Ascending aorta (tissue), 2 donors: ENCODE data around the gene CREB5. TPM values are rescaled to one million over a fixed set of nuclear protein-coding genes. Genes with fewer than 3 reads are reported as not detected.

Source experiments
- DNase-seq, 2 donors: peaks; one replicate each; pipeline ENCODE4 v3.0.0-alpha.2; 2019; ENCODE audit warnings: low spot score in 2 of 2
- H3K27ac ChIP-seq, 2 donors: fragments of 200-600 bp; sonication (generic); one replicate each; pipeline ENCODE4 v1.5.1; 2016 to 2017; ENCODE audit warnings: mild to moderate bottlenecking in 1 of 2
- H3K27me3 ChIP-seq: fragments of 200-600 bp; sonication (generic); one replicate; pipeline ENCODE4 v1.5.1; 2017
- H3K36me3 ChIP-seq, 2 donors: fragments of 200-600 bp; sonication (generic); one replicate each; pipeline ENCODE4 v1.5.1; 2016
- H3K4me1 ChIP-seq, 2 donors: fragments of 200-600 bp; sonication (generic); one replicate each; pipeline ENCODE4 v1.5.1; 2016 to 2017; ENCODE audit warnings: mild to moderate bottlenecking in 1 of 2
- H3K4me3 ChIP-seq, 2 donors: fragments of 200-600 bp; sonication (generic); one replicate each; pipeline ENCODE4 v1.5.1; 2016 to 2017; ENCODE audit warnings: mild to moderate bottlenecking in 1 of 2
- H3K9me3 ChIP-seq, 2 donors: fragments of 200-600 bp; sonication (generic); one replicate each; pipeline ENCODE4 v1.5.1; 2016
- intact Hi-C: fragments of 100-400 bp; cut with DNase I; formaldehyde crosslinking; loops from one replicate; pipeline ENCODE4 v1.15.1; 2023
- total RNA-seq: library from RNA; depleted of rRNA; stranded (reverse); fragments of >200 nt; gene quantifications from one replicate; pipeline ENCODE4 v1.1.0, GENCODE V29; 2016
- TF ChIP-seq, protein P1 (sequence below), 3 experiments: fragments of 200-600 bp in 2 of 3; fragments of 450-650 bp in 1 of 3; sonication (generic) in 2 of 3; IDR thresholded peaks; one replicate each; pipeline ENCODE4 v1.5.1; 2016 to 2019; ENCODE audit warnings: antibody characterized with exemption in 3 of 3, mild to moderate bottlenecking in 1 of 3, moderate library complexity in 1 of 3

Gene CREB5
- total RNA-seq, 1 donor from 2014 or later = 143 TPM

DNA sequence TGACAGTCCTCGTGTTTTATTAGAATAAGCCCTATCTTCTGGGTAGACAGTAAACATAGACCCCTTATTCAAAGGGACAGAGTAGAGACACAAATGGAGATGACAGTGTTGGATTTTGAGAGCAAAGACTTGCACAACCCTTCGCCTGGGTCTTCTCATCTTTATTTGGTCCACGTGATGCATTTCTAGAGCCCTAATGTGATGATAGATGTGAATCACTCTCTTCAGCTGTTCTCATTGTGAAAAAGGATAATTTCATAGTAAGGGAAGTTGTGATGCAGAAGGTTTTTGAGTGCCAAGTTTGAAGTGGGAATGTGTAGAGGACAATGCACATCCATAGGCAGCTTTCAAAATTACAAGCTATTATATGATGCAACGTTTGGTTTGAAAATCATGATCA lies 86.3 kb downstream of the CREB5 start:
- no peak for DNase-seq
- intact Hi-C loops = no loop called here
- Histone ChIP-seq H3K27me3 (no peaks in the 10 kb centered on the region), H3K36me3 (no peaks in the 10 kb centered on the region), H3K4me1 (no peaks in the 10 kb centered on the region), H3K4me3 (no peak overlapping the region), H3K27ac (no peak overlapping the region), H3K9me3 (no peaks in the 10 kb centered on the region)
- TF ChIP-seq, protein P1, sequence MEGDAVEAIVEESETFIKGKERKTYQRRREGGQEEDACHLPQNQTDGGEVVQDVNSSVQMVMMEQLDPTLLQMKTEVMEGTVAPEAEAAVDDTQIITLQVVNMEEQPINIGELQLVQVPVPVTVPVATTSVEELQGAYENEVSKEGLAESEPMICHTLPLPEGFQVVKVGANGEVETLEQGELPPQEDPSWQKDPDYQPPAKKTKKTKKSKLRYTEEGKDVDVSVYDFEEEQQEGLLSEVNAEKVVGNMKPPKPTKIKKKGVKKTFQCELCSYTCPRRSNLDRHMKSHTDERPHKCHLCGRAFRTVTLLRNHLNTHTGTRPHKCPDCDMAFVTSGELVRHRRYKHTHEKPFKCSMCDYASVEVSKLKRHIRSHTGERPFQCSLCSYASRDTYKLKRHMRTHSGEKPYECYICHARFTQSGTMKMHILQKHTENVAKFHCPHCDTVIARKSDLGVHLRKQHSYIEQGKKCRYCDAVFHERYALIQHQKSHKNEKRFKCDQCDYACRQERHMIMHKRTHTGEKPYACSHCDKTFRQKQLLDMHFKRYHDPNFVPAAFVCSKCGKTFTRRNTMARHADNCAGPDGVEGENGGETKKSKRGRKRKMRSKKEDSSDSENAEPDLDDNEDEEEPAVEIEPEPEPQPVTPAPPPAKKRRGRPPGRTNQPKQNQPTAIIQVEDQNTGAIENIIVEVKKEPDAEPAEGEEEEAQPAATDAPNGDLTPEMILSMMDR (IDR thresholded peaks at IDR 0.05) = no peak

DNA sequence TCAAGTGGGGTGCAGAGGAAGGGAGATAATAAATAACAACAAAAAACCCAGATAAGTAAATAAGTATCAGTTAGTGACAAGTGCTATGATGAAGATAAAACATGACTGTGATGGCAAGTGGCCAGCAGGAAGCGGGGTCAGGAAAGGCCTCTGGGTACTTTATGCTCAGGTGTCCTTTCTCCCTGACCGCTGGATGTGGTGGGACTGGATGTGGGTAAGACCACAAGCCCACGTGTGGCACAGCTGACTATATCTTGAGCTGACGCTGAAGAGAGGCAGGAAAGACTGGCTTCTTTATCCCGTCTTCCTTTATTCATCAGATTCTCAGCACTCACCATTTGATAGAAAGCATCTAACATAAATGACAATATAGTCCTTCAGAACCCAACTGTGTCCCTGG lies 87.8 kb downstream of the CREB5 start:
- Histone ChIP-seq H3K27ac (no peak overlapping the region), H3K9me3 (no peaks in the 10 kb centered on the region), H3K4me3 (no peak overlapping the region), H3K4me1 (no peaks in the 10 kb centered on the region), H3K27me3 (no peaks in the 10 kb centered on the region), H3K36me3 (no peaks in the 10 kb centered on the region)
- TF ChIP-seq, protein P1 (IDR thresholded peaks at IDR 0.05) = no peak
- intact Hi-C loops = no loop called here
- DNase-seq = no peak

DNA sequence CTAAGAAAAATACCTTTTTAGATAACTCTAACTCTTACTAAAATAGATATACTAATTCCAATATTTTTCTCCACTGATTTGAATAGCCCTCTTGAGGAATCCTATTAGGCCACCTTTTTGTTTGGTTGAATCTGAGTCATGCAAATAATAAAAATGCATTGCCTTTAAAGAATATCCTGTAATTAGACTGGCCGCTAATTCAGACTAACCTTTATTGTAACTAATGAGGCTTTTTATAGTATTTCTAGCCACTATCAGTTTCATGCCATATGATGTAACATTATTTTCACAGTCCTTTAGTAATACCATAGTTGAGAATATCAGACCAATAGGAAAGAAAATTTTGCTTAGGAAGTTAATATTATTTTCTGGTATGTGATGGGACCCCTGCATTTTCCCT lies 90.1 kb downstream of the CREB5 start:
- no peaks in the 10 kb centered on the region for H3K27me3 ChIP-seq
- no peak overlapping the region for H3K27ac ChIP-seq
- no peaks in the 10 kb centered on the region for H3K36me3 ChIP-seq
- intact Hi-C loops = no loop called here
- TF ChIP-seq, protein P1 (IDR thresholded peaks at IDR 0.05) = no peak
- H3K4me1 ChIP-seq = no peaks in the 10 kb centered on the region
- no peak for DNase-seq
- H3K4me3 ChIP-seq = no peak overlapping the region
- no peaks in the 10 kb centered on the region for H3K9me3 ChIP-seq

DNA sequence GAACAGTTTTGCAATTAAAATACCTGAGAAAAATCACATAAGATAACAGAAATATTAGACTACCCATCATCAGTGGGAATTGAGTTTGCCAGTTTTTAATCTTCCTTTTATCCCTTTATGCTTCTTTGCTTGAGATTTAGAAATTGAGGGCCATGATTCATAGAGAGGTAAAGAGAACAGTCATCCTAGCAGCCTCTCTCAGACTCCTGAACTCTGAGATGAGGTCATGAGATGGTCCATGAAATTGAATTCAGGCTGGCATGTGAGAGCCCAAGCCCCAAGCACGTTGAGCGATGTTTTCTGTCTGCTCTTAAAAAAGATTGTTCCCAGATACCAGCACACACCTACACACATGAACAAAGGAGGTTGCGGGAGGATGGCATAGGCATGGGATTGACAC lies 91.1 kb downstream of the CREB5 start:
- intact Hi-C loops = no loop called here
- Histone ChIP-seq H3K4me3 (no peak overlapping the region), H3K36me3 (no peaks in the 10 kb centered on the region), H3K4me1 (no peaks in the 10 kb centered on the region), H3K27me3 (no peaks in the 10 kb centered on the region), H3K9me3 (no peaks in the 10 kb centered on the region), H3K27ac (no peak overlapping the region)
- TF ChIP-seq, protein P1 (IDR thresholded peaks at IDR 0.05) = no peak
- DNase-seq = no peak

DNA sequence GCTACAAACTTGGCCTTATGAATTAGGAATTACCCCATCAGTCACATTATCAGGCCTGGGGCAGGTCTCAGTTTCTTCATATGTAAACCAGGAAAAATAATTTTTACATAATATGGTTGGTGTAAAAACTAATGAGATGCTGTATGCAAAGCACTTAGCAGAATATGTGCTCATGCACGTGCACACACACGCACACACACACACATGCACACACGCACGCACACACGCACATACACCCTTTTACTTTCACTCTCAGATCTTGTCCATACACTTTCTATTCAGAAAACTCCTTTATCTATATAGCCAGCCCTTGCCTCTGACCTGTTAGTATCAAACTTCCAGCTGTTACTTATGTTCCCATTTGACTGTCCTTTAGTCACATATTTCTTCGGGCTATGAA lies 92.7 kb downstream of the CREB5 start:
- H3K36me3 ChIP-seq = no peaks in the 10 kb centered on the region
- H3K27ac ChIP-seq = no peak overlapping the region
- TF ChIP-seq, protein P1 (IDR thresholded peaks at IDR 0.05) = no peak
- no peaks in the 10 kb centered on the region for H3K27me3 ChIP-seq
- no peaks in the 10 kb centered on the region for H3K9me3 ChIP-seq
- no peaks in the 10 kb centered on the region for H3K4me1 ChIP-seq
- H3K4me3 ChIP-seq = no peak overlapping the region
- no peak for DNase-seq
- intact Hi-C loops = no loop called here

DNA sequence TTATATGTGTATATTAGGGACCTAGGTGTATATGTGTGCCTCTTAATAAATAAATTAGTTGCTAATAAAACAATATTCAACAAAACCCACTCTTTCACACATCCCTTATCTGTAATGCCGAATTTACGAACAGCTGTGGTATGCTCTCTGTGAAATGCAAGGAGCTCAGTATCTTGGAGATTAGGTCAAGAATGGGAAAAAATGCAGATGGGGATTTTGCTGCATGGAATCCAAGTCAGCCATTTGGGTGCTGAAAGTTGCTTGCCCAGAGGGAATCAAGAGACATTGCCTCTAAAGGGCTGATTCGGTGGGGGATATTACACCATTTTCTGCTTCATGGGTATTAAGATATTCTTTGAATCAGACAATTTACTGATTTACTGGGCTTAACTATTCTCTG lies 93.5 kb downstream of the CREB5 start:
- intact Hi-C loops = no loop called here
- Histone ChIP-seq H3K4me1 (no peaks in the 10 kb centered on the region), H3K4me3 (no peak overlapping the region), H3K27ac (no peak overlapping the region), H3K27me3 (no peaks in the 10 kb centered on the region), H3K36me3 (no peaks in the 10 kb centered on the region), H3K9me3 (no peaks in the 10 kb centered on the region)
- TF ChIP-seq, protein P1 (IDR thresholded peaks at IDR 0.05) = no peak
- no peak for DNase-seq
